SU-DHL-6 (cell line): ENCODE data around the gene CYBRD1.

Source experiments
- H2AFZ ChIP-seq: fragments of 200-600 bp; sonication (generic); 2 replicates; pipeline ENCODE4 v1.6.1; 2014; ENCODE audit warnings: low read depth, mild to moderate bottlenecking, moderate library complexity, mixed read lengths, antibody characterized with exemption, low read length; ENCODE audit not compliant: severe bottlenecking
- H3F3A ChIP-seq: fragments of 200-600 bp; shearing (Covaris generic); 2 replicates; pipeline ENCODE4 v1.6.0; 2016; ENCODE audit warnings: antibody characterized with exemption, mild to moderate bottlenecking; ENCODE audit not compliant: insufficient read depth
- H3K27ac ChIP-seq: fragments of 200-600 bp; sonication (generic); 2 replicates; pipeline ENCODE4 v1.5.1; 2016; ENCODE audit warnings: low read depth, mild to moderate bottlenecking, low read length, moderate library complexity, mixed read lengths
- H3K27me3 ChIP-seq: fragments of 200-600 bp; sonication (generic), shearing (Covaris generic); 2 replicates; pipeline ENCODE4 v1.6.0; 2014; ENCODE audit warnings: mild to moderate bottlenecking, low read length
- H3K36me3 ChIP-seq: fragments of 200-600 bp; sonication (generic); 2 replicates; pipeline ENCODE4 v1.6.1; 2014; ENCODE audit warnings: mild to moderate bottlenecking, low read length, mixed read lengths
- H3K4me2 ChIP-seq: fragments of 300-600, 200-600 bp; shearing (Covaris generic), sonication (generic); 2 replicates; pipeline ENCODE4 v1.6.0; 2014; ENCODE audit warnings: low read length, low read depth, mild to moderate bottlenecking; ENCODE audit not compliant: poor library complexity, severe bottlenecking
- H3K4me3 ChIP-seq: fragments of 200-600 bp; sonication (generic); 2 replicates; pipeline ENCODE4 v1.5.1; 2014; ENCODE audit warnings: antibody characterized with exemption, low read length, mild to moderate bottlenecking, mixed read lengths; ENCODE audit not compliant: insufficient read depth, poor library complexity, severe bottlenecking
- H3K79me2 ChIP-seq: fragments of 200-600 bp; sonication (generic); 2 replicates; pipeline ENCODE4 v1.6.1; 2014; ENCODE audit warnings: mild to moderate bottlenecking, low read length, moderate library complexity; ENCODE audit not compliant: insufficient read depth
- H3K9ac ChIP-seq: fragments of 200-600 bp; sonication (generic); 2 replicates; pipeline ENCODE4 v1.7.0; 2014; ENCODE audit warnings: mild to moderate bottlenecking, low read length
- H3K9me2 ChIP-seq: fragments of 200-600 bp; sonication (generic); replicated peaks from 2 replicates; pipeline ENCODE4 v1.6.1; 2014; ENCODE audit warnings: low read length; ENCODE audit not compliant: insufficient read depth
- H3K9me3 ChIP-seq: fragments of 200-600 bp; sonication (generic); 2 replicates; pipeline ENCODE4 v1.6.1; 2014; ENCODE audit warnings: low read length, mixed read lengths; ENCODE audit not compliant: insufficient read depth
- H4K20me1 ChIP-seq: fragments of 200-600 bp; sonication (generic); 2 replicates; pipeline ENCODE4 v1.6.1; 2014; ENCODE audit warnings: low read depth, mild to moderate bottlenecking, antibody characterized with exemption, low read length, moderate library complexity, mixed read lengths
- EZH2phosphoT487 ChIP-seq: fragments of 200-600 bp; sonication (generic), shearing (Covaris generic); conservative IDR thresholded peaks from 2 replicates; pipeline ENCODE4 v1.6.1; 2018; ENCODE audit warnings: mild to moderate bottlenecking, antibody characterized with exemption, low read length, moderate library complexity, mixed read lengths
- TF ChIP-seq, protein P1 (sequence below): fragments of 200-600 bp; sonication (generic); IDR thresholded peaks from one replicate; pipeline ENCODE4 v1.5.1; 2017; ENCODE audit warnings: antibody characterized with exemption, mild to moderate bottlenecking, low read length, moderate library complexity; ENCODE audit not compliant: insufficient read depth, poor library complexity, severe bottlenecking

CYBRD1 gene

DNA sequence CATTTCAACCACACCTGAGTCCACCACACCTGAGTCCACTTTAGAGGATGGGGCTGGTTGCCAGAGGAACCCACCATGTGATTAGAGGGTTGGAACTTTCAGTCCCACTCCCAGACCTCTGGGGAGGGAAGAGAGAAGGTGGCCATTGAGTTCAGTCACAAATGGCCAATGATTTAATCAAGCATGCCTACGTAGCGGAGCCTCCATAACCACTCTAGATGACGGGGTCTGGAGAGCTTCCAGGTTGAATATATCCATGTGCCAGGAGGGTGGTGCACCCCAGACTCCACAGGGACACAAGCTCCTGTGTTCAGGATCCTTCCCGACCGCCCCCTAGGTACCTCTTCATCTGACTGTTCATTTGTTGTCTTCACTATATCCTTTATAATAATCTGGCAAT lies 53.3 kb downstream of the CYBRD1 start:
- no peaks in the 10 kb centered on the region for H3K9me3 ChIP-seq
- H3K4me2 ChIP-seq: no peak overlapping the region
- no peak overlapping the region for H3K27ac ChIP-seq
- no peak overlapping the region for H3K9ac ChIP-seq
- no peak overlapping the region for H2AFZ ChIP-seq
- no peaks in the 10 kb centered on the region for H3F3A ChIP-seq
- no peaks in the 10 kb centered on the region for H3K27me3 ChIP-seq
- no peaks in the 10 kb centered on the region for H3K9me2 ChIP-seq
- H3K4me3 ChIP-seq: no peak overlapping the region
- no peaks in the 10 kb centered on the region for H3K36me3 ChIP-seq
- H4K20me1 ChIP-seq: no peaks in the 10 kb centered on the region
- H3K79me2 ChIP-seq: no peaks in the 10 kb centered on the region
- TF ChIP-seq, protein P1, sequence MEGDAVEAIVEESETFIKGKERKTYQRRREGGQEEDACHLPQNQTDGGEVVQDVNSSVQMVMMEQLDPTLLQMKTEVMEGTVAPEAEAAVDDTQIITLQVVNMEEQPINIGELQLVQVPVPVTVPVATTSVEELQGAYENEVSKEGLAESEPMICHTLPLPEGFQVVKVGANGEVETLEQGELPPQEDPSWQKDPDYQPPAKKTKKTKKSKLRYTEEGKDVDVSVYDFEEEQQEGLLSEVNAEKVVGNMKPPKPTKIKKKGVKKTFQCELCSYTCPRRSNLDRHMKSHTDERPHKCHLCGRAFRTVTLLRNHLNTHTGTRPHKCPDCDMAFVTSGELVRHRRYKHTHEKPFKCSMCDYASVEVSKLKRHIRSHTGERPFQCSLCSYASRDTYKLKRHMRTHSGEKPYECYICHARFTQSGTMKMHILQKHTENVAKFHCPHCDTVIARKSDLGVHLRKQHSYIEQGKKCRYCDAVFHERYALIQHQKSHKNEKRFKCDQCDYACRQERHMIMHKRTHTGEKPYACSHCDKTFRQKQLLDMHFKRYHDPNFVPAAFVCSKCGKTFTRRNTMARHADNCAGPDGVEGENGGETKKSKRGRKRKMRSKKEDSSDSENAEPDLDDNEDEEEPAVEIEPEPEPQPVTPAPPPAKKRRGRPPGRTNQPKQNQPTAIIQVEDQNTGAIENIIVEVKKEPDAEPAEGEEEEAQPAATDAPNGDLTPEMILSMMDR: no peak
- no peak for TF ChIP-seq EZH2phosphoT487

- H3K4me3 ChIP-seq: no peak overlapping the region
- H3K9me2 ChIP-seq: no peaks in the 10 kb centered on the region
- no peak overlapping the region for H3K27ac ChIP-seq
- no peaks in the 10 kb centered on the region for H3K36me3 ChIP-seq
- H3K27me3 ChIP-seq: no peaks in the 10 kb centered on the region
- H3F3A ChIP-seq: no peaks in the 10 kb centered on the region
- no peak overlapping the region for H3K9ac ChIP-seq
- H2AFZ ChIP-seq: no peak overlapping the region
- H3K79me2 ChIP-seq: no peaks in the 10 kb centered on the region
- H3K4me2 ChIP-seq: no peak overlapping the region
- no peaks in the 10 kb centered on the region for H3K9me3 ChIP-seq
- TF ChIP-seq, protein P1: no peak
- TF ChIP-seq EZH2phosphoT487: no peak
- H4K20me1 ChIP-seq: no peaks in the 10 kb centered on the region
Measured at GRCh38 chr2:171578127-171578803, 56.0 kb downstream of the CYBRD1 start.

- Histone ChIP-seq H3F3A (no peaks in the 10 kb centered on the region), H3K9ac (no peak overlapping the region), H3K27me3 (no peaks in the 10 kb centered on the region), H3K36me3 (no peaks in the 10 kb centered on the region), H3K27ac (no peak overlapping the region), H3K79me2 (no peaks in the 10 kb centered on the region), H4K20me1 (no peaks in the 10 kb centered on the region), H3K9me3 (no peaks in the 10 kb centered on the region), H3K9me2 (no peaks in the 10 kb centered on the region), H2AFZ (no peak overlapping the region), H3K4me2 (no peak overlapping the region), H3K4me3 (no peak overlapping the region)
- no peak for TF ChIP-seq EZH2phosphoT487
- TF ChIP-seq, protein P1: no peak
Measured at GRCh38 chr2:171579481-171579880, 57.2 kb downstream of the CYBRD1 start.
